Type B pancreatic cell (in vitro differentiated cells): Measurements from ENCODE around the gene CFAP73. TPM values are rescaled to one million over a fixed set of nuclear protein-coding genes. Genes with fewer than 3 reads are reported as not detected.
A peak's percentile ranks its signal among the peaks of the same experiment; 100 is the strongest.

Experiments used
- DNase-seq: peaks from one replicate; pipeline ENCODE4 v3.0.0; 2021; ENCODE audit warnings: mixed read lengths; ENCODE audit not compliant: unreplicated experiment; ENCODE audit errors: extremely low spot score
- H3K27ac Mint-ChIP-seq: 2 replicates; pipeline ENCODE4 v1.8.0; 2021; ENCODE audit warnings: mild to moderate bottlenecking, mixed read lengths
- H3K27me3 Mint-ChIP-seq: 2 replicates; pipeline ENCODE4 v1.8.0; 2021; ENCODE audit warnings: mixed read lengths
- H3K36me3 Mint-ChIP-seq: 2 replicates; pipeline ENCODE4 v1.8.0; 2021; ENCODE audit warnings: mixed read lengths
- H3K4me1 Mint-ChIP-seq: one replicate; pipeline ENCODE4 v1.8.0; 2021; ENCODE audit warnings: mixed read lengths; ENCODE audit not compliant: unreplicated experiment
- H3K4me3 Mint-ChIP-seq: 2 replicates; pipeline ENCODE4 v1.8.0; 2021; ENCODE audit warnings: mild to moderate bottlenecking, mixed read lengths
- H3K9me3 Mint-ChIP-seq: 2 replicates; pipeline ENCODE4 v1.8.0; 2021; ENCODE audit warnings: mixed read lengths
- total RNA-seq: library from RNA; stranded (reverse); gene quantifications from 2 replicates; pipeline ENCODE4 v1.2.1, GENCODE V29; 2021; ENCODE audit warnings: low replicate concordance
- TF ChIP-seq, protein P1 (sequence below): fragments of 200-600 bp; sonication (generic); conservative IDR thresholded peaks from 2 replicates; pipeline ENCODE4 v1.5.0; 2021; ENCODE audit warnings: antibody characterized with exemption, mild to moderate bottlenecking

CFAP73 gene
- total RNA-seq, 1 donor from 2014 or later, result 0.27 TPM

DNA sequence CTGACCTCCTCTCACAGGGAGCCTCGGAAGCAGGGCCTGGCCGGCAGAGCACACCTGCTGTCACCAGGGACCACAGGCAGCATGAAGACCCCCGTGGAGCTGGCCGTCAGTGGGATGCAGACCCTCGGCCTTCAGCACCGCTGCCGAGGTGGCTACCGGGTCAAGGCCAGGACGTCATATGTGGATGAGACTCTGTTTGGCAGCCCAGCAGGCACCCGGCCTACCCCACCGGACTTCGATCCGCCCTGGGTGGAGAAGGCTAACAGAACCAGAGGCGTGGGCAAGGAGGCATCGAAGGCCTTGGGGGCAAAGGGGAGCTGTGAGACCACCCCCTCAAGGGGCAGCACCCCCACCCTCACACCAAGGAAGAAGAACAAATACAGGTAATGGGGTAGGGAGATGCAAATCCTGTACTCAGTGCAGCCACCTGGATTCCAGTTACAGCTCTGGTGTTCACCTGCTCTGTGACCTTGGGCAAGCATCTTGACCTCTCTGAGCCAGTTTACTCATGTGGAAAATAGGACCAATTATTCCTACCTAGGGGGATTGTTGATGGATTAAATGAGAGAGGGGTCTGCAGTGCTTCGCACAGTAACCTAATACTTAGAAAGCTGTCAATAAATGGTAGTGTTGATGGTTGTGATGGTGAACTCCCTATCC lies 37.3 kb downstream of the CFAP73 start:
- H3K4me3 Mint-ChIP-seq, result peak overlapping the region; percentile 94
- H3K27ac Mint-ChIP-seq, result peak overlapping the region; percentile 92

DNA sequence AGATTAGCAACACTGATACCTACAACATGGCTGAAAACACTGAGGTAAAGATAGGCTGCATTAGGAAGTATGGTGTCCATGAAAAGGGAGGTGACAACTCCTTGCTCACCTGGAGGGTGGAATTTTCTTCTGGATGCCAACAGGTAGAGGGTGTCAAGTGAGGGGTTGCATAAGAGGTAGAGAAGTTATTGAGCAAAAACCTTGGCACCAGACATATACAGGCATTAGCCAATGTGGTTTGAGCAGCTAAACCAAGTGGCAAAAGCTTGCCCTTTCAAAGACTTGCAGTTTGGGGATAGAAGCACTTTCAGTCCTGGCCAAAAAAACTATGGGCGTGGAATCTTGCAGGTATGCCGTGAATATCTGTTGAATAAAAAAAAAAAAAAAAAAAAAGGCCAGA lies 39.8 kb downstream of the CFAP73 start:
- TF ChIP-seq, protein P1, sequence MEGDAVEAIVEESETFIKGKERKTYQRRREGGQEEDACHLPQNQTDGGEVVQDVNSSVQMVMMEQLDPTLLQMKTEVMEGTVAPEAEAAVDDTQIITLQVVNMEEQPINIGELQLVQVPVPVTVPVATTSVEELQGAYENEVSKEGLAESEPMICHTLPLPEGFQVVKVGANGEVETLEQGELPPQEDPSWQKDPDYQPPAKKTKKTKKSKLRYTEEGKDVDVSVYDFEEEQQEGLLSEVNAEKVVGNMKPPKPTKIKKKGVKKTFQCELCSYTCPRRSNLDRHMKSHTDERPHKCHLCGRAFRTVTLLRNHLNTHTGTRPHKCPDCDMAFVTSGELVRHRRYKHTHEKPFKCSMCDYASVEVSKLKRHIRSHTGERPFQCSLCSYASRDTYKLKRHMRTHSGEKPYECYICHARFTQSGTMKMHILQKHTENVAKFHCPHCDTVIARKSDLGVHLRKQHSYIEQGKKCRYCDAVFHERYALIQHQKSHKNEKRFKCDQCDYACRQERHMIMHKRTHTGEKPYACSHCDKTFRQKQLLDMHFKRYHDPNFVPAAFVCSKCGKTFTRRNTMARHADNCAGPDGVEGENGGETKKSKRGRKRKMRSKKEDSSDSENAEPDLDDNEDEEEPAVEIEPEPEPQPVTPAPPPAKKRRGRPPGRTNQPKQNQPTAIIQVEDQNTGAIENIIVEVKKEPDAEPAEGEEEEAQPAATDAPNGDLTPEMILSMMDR, result no peak
- DNase-seq, result no peak
- H3K27me3 Mint-ChIP-seq, result no peaks in the 10 kb centered on the region
- no peaks in the 10 kb centered on the region for H3K9me3 Mint-ChIP-seq
- peaks cover 20% of the 10 kb centered on the region for H3K36me3 Mint-ChIP-seq
- H3K4me3 Mint-ChIP-seq, result no peak overlapping the region
- H3K4me1 Mint-ChIP-seq, result peaks cover 29% of the 10 kb centered on the region
- H3K27ac Mint-ChIP-seq, result no peak overlapping the region

More for the DNA sequence above, 37.3 kb downstream of the CFAP73 start:
- DNase-seq, result no peak
- Mint-ChIP-seq H3K9me3 (no peaks in the 10 kb centered on the region), H3K4me1 (peaks cover 20% of the 10 kb centered on the region), H3K36me3 (peaks cover 15% of the 10 kb centered on the region), H3K27me3 (no peaks in the 10 kb centered on the region)
- TF ChIP-seq, protein P1, result no peak

DNA sequence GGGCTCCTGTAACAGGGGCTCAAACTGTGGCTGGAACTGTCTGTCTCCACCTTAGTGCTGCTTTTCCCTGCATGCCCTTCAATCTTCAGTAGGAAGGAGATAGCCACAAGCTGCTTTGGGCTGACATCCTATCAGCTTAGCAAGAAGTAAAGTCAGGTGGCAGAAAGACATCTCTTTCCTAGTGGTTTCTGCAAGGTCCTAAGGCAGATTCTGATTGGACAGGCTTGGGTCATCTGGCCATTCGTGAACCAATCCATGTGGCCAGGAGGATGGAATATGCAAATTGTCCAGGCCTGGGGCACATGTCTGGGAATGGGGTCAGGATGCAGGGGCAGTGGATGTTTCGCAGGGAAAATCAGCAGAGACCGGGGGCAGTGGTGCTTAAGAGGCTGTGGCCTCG lies 41.2 kb downstream of the CFAP73 start:
- H3K9me3 Mint-ChIP-seq, result no peaks in the 10 kb centered on the region
- H3K27ac Mint-ChIP-seq, result no peak overlapping the region
- DNase-seq, result no peak
- H3K4me3 Mint-ChIP-seq, result no peak overlapping the region
- H3K27me3 Mint-ChIP-seq, result no peaks in the 10 kb centered on the region
- peaks cover 20% of the 10 kb centered on the region for H3K36me3 Mint-ChIP-seq
- peaks cover 33% of the 10 kb centered on the region for H3K4me1 Mint-ChIP-seq
- TF ChIP-seq, protein P1, result no peak

DNA sequence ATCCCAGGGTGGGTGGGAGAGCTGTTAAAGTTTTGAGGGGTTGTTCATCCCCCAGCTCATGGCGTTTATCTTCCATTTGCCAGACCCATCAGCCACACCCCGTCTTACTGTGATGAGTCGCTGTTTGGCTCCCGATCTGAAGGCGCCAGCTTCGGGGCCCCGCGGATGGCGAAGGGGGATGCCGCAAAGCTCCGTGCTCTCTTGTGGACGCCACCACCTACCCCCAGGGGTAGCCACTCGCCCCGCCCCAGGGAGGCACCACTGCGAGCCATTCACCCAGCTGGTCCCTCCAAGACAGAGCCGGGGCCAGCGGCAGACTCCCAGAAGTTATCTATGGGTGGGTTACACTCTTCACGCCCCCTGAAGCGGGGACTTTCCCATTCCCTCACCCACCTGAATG lies 41.7 kb downstream of the CFAP73 start:
- Mint-ChIP-seq H3K36me3 (peaks cover 20% of the 10 kb centered on the region), H3K27ac (no peak overlapping the region), H3K4me3 (no peak overlapping the region), H3K9me3 (no peaks in the 10 kb centered on the region), H3K27me3 (no peaks in the 10 kb centered on the region), H3K4me1 (peaks cover 32% of the 10 kb centered on the region)
- TF ChIP-seq, protein P1, result no peak
- DNase-seq, result no peak

DNA sequence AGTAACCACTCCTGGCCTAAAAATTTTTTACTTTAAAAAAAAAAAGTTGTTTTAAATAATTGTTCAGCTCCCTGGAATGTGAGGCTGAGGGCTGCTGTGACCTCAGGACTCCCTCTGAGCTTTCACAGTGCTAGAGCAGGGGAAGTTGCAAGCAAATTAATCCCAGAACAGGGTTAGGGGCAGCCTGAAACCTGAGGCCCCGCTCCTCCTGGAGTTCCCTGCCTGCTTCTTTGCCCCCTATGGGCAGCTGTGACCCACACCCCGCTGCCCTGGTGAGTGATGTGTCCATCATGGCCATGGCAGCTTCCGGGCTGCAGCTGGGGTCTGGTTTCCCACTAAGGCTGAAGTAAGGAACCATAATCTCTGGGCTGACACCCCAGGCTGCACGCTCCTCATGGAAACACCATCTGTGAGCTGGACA lies 45.5 kb downstream of the CFAP73 start:
- no peak overlapping the region for H3K4me3 Mint-ChIP-seq
- H3K4me1 Mint-ChIP-seq, result peaks cover 21% of the 10 kb centered on the region
- peaks cover 10% of the 10 kb centered on the region for H3K36me3 Mint-ChIP-seq
- H3K27me3 Mint-ChIP-seq, result no peaks in the 10 kb centered on the region
- no peak for DNase-seq
- TF ChIP-seq, protein P1, result no peak
- no peak overlapping the region for H3K27ac Mint-ChIP-seq
- H3K9me3 Mint-ChIP-seq, result no peaks in the 10 kb centered on the region
